ENCODE data around the gene GPER1. TPM values are rescaled to one million over a fixed set of nuclear protein-coding genes. Genes with fewer than 3 reads are reported as not detected.
A peak's percentile ranks its signal among the peaks of the same experiment; 100 is the strongest.
"Not testable (repeated sequence)": the region's sequence is repeated elsewhere in the genome, so short reads cannot be mapped to it uniquely, and the experiment has no call there.

GPER1 gene
- total RNA-seq, 1 experiment from 2014 or later, result 0.28 TPM

- Mint-ChIP-seq H3K9me3 (ENCODE audit: unreplicated experiment) (no peaks in the 10 kb centered on the region), H3K27ac (ENCODE audit: low read depth, unreplicated experiment) (no peak overlapping the region), H3K36me3 (ENCODE audit: insufficient read depth, unreplicated experiment) (no peaks in the 10 kb centered on the region), H3K4me1 (ENCODE audit: insufficient read depth, unreplicated experiment) (no peaks in the 10 kb centered on the region), H3K4me3 (ENCODE audit: unreplicated experiment) (no peak overlapping the region), H3K27me3 (ENCODE audit: insufficient read depth, unreplicated experiment) (no peaks in the 10 kb centered on the region)
- DNase-seq (ENCODE audit: unreplicated experiment), result no peak
- no peak for TF ChIP-seq CTCF (IDR thresholded peaks at IDR 0.05; ENCODE audit: unreplicated experiment)
- intact Hi-C loops (cut with micrococcal nuclease), result no loop called here
- CTCF ChIA-PET, result interaction anchor here (0.9 kb wide), 1 partner anchor 77 kb away, joined by 4 read pairs; no protein-coding TSS in a partner anchor
- POLR2A ChIA-PET, result no interaction called here
- BruUV-seq (replicated peaks), result no TSS peak
Measured at GRCh38 chr7:1070544-1071011, 17.3 kb upstream of the GPER1 start.

- ChIA-PET CTCF (interaction anchor here (1.2 to 2.3 kb wide), 2 partner anchors 27 to 78 kb away, joined by 3 to 10 read pairs; partner anchors contain the start of gene GPR146), POLR2A (no interaction called here)
- Mint-ChIP-seq H3K4me1 (ENCODE audit: insufficient read depth, unreplicated experiment) (peaks cover 6% of the 10 kb centered on the region), H3K27ac (ENCODE audit: low read depth, unreplicated experiment) (peak overlapping the region; percentile 78), H3K9me3 (ENCODE audit: unreplicated experiment) (no peaks in the 10 kb centered on the region), H3K36me3 (ENCODE audit: insufficient read depth, unreplicated experiment) (no peaks in the 10 kb centered on the region), H3K27me3 (ENCODE audit: insufficient read depth, unreplicated experiment) (no peaks in the 10 kb centered on the region), H3K4me3 (ENCODE audit: unreplicated experiment) (no peak overlapping the region)
- DNase-seq (ENCODE audit: unreplicated experiment), result no peak
- intact Hi-C loops (cut with micrococcal nuclease), result no loop called here
- no peak for TF ChIP-seq CTCF (IDR thresholded peaks at IDR 0.05; ENCODE audit: unreplicated experiment)
- no TSS peak for BruUV-seq (replicated peaks)
Measured at GRCh38 chr7:1071731-1072254, 16.1 kb upstream of the GPER1 start.

- ChIA-PET POLR2A (no interaction called here), CTCF (interaction anchor here (2.3 kb wide), 1 partner anchor 80 kb away, joined by 10 read pairs; no protein-coding TSS in a partner anchor)
- no peak for DNase-seq (ENCODE audit: unreplicated experiment)
- Mint-ChIP-seq H3K27ac (ENCODE audit: low read depth, unreplicated experiment) (no peak overlapping the region), H3K4me3 (ENCODE audit: unreplicated experiment) (no peak overlapping the region), H3K27me3 (ENCODE audit: insufficient read depth, unreplicated experiment) (no peaks in the 10 kb centered on the region), H3K36me3 (ENCODE audit: insufficient read depth, unreplicated experiment) (no peaks in the 10 kb centered on the region), H3K9me3 (ENCODE audit: unreplicated experiment) (no peaks in the 10 kb centered on the region), H3K4me1 (ENCODE audit: insufficient read depth, unreplicated experiment) (peaks cover 6% of the 10 kb centered on the region)
- BruUV-seq (replicated peaks), result no TSS peak
- TF ChIP-seq CTCF (IDR thresholded peaks at IDR 0.05; ENCODE audit: unreplicated experiment), result no peak
- intact Hi-C loops (cut with micrococcal nuclease), result no loop called here
Measured at GRCh38 chr7:1073142-1073977, 14.6 kb upstream of the GPER1 start.

GRCh38 chr7:1074018-1074417 is 13.9 kb upstream of the GPER1 start:
- BruUV-seq (replicated peaks); H3K4me3 Mint-ChIP-seq (ENCODE audit: unreplicated experiment); H3K9me3 Mint-ChIP-seq (ENCODE audit: unreplicated experiment); H3K36me3 Mint-ChIP-seq (ENCODE audit: insufficient read depth, unreplicated experiment); intact Hi-C loops (cut with micrococcal nuclease); H3K4me1 Mint-ChIP-seq (ENCODE audit: insufficient read depth, unreplicated experiment); DNase-seq (ENCODE audit: unreplicated experiment); H3K27ac Mint-ChIP-seq (ENCODE audit: low read depth, unreplicated experiment); H3K27me3 Mint-ChIP-seq (ENCODE audit: insufficient read depth, unreplicated experiment); POLR2A ChIA-PET: not testable (repeated sequence)
- CTCF ChIA-PET, result interaction anchor here (2.3 kb wide), 1 partner anchor 80 kb away, joined by 10 read pairs; no protein-coding TSS in a partner anchor

Data from MCF 10A (cell line).